DOHH2 (cell line): ENCODE data around the gene PDRG1.

ENCODE experiments used
- EZH2phosphoT487 ChIP-seq: fragments of 200-600 bp; sonication (generic); IDR thresholded peaks from 2 replicates; pipeline ENCODE4 v1.6.1; 2017; ENCODE audit warnings: borderline replicate concordance, mild to moderate bottlenecking, antibody characterized with exemption, low read length, moderate library complexity, mixed read lengths
- TF ChIP-seq, protein P1 (sequence below): fragments of 200-600 bp; sonication (generic); IDR thresholded peaks from one replicate; pipeline ENCODE4 v1.5.1; 2014; ENCODE audit warnings: antibody characterized with exemption, mild to moderate bottlenecking, low read depth, low read length; ENCODE audit not compliant: poor library complexity, severe bottlenecking

DNA sequence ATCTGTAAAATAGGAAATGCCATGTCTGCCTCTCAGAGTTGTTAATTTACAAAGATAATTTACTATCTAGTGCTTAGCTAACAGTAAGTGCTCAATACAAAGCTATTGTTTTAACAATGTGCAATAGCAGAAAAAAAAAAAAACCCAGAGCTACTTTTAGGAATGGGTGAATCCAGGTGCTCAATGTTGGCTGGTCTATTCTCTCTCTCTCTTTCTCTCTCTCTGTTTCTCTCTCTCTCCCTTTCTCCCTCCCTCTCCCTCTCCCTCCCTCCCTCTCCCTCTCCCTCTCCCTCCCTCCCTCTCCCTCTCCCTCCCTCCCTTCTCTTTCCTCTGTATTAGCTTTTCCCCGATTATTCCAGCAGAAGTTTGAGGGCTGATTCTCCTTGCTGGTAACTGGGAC, 14.0 kb downstream of the PDRG1 start:
- TF ChIP-seq, protein P1, sequence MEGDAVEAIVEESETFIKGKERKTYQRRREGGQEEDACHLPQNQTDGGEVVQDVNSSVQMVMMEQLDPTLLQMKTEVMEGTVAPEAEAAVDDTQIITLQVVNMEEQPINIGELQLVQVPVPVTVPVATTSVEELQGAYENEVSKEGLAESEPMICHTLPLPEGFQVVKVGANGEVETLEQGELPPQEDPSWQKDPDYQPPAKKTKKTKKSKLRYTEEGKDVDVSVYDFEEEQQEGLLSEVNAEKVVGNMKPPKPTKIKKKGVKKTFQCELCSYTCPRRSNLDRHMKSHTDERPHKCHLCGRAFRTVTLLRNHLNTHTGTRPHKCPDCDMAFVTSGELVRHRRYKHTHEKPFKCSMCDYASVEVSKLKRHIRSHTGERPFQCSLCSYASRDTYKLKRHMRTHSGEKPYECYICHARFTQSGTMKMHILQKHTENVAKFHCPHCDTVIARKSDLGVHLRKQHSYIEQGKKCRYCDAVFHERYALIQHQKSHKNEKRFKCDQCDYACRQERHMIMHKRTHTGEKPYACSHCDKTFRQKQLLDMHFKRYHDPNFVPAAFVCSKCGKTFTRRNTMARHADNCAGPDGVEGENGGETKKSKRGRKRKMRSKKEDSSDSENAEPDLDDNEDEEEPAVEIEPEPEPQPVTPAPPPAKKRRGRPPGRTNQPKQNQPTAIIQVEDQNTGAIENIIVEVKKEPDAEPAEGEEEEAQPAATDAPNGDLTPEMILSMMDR: no peak
- no peak for TF ChIP-seq EZH2phosphoT487
